T-helper 17 cell (primary cell): ENCODE results near the gene GABRD. TPM values are rescaled to one million over a fixed set of nuclear protein-coding genes. Genes with fewer than 3 reads are reported as not detected.

ENCODE experiments used
- ATAC-seq: fragments of 150-1000 bp; cut with Tn5 transposase; 2 replicates; pipeline ENCODE4 v1.10.0; 2021; ENCODE audit warnings: mild to moderate bottlenecking, moderate library complexity
- DNase-seq, 3 donors: peaks; one replicate each; pipeline versions ENCODE4 v3.0.0 to v3.0.0-alpha.2; 2020 to 2021
- H3K9me3 ChIP-seq: one replicate; pipeline ENCODE4 v1.7.0; 2013; ENCODE audit warnings: low read length, mild to moderate bottlenecking; ENCODE audit not compliant: control insufficient read depth, poor library complexity, severe bottlenecking
- H3K27ac Mint-ChIP-seq: one replicate; pipeline ENCODE4 v1.8.0; 2022; ENCODE audit warnings: mild to moderate bottlenecking, moderate library complexity, mixed read lengths
- H3K27me3 Mint-ChIP-seq: one replicate; pipeline ENCODE4 v1.8.0; 2022; ENCODE audit warnings: mixed read lengths
- H3K36me3 Mint-ChIP-seq: one replicate; pipeline ENCODE4 v1.8.0; 2022; ENCODE audit warnings: low read depth, mixed read lengths
- H3K4me1 Mint-ChIP-seq: one replicate; pipeline ENCODE4 v1.8.0; 2022; ENCODE audit warnings: mild to moderate bottlenecking, mixed read lengths
- H3K4me3 Mint-ChIP-seq: one replicate; pipeline ENCODE4 v1.8.0; 2022; ENCODE audit warnings: mild to moderate bottlenecking, moderate library complexity, mixed read lengths
- total RNA-seq, 4 donors: library from RNA in 2 of 4; stranded (reverse) in 2 of 4; gene quantifications; one replicate each; pipeline ENCODE4 v1.2.3 and lab custom pipeline; 2022 to 2026

Gene GABRD
- total RNA-seq, 2 donors from 2014 or later = 0.17 TPM; not detected in 1

DNA sequence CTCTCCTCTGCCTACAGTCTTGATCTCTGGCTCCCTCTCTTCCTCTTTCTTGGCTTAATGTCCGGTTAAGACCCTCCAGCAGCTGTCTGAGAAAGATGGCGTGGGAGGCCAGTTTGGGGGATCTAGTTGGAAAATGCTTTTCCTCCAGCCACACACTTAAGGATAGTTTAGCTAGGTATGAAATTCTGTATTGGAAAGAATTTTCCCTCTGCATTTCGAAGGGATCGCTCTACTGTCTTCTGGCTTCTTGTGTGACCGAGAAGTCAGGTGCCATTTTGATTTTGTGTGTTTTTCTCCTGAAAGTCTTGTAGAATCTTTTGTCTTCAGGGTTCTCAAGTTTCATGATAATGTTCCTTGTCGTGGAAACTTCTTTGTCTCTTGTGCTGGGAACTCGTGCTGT is 59.0 kb downstream of the GABRD start:
- H3K36me3 Mint-ChIP-seq = peaks cover 9% of the 10 kb centered on the region
- H3K9me3 ChIP-seq = peaks cover 3% of the 10 kb centered on the region
- H3K4me3 Mint-ChIP-seq = no peak overlapping the region
- H3K27me3 Mint-ChIP-seq = no peaks in the 10 kb centered on the region
- no peak overlapping the region for H3K27ac Mint-ChIP-seq
- DNase-seq (no peak), ATAC-seq (no peak)
- peaks cover 6% of the 10 kb centered on the region for H3K4me1 Mint-ChIP-seq

DNA sequence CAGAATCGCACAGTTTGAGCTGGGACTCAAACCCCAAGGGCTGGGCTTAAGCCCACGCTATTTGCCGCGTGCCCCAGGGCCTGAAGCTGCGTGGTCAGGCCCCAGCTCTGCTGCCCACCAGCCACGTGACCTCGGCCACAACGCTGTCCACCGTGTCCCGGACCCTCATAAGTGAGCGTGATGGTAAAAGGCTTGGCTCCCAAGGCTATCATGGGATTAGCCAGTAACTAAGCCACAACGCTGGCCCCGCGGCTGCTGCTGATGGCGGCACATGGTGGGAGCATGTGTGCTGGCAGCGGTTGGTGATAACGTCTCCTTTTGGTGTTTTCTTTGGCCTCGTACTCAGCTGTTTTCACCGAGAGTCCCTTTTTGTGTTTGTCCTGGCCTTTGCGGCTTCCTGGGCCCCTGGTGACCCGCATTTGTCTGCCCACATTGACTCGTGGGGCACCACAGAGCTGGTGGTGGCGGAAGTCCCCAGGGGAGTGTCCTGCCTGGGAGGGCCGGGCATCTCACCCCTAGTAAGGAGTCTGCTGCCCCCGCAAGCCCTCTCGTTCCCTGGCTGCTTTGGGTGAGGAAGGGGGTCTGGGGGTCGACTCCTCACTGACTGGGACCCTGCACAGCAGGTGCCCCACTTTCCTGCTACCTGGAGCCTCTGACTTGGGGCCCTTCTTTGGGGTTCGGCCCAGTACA is 60.4 kb downstream of the GABRD start:
- ATAC-seq = no peak
- H3K27ac Mint-ChIP-seq = no peak overlapping the region
- H3K36me3 Mint-ChIP-seq = peaks cover 9% of the 10 kb centered on the region
- no peak for DNase-seq
- no peaks in the 10 kb centered on the region for H3K27me3 Mint-ChIP-seq
- H3K4me1 Mint-ChIP-seq = peaks cover 3% of the 10 kb centered on the region
- peaks cover 3% of the 10 kb centered on the region for H3K9me3 ChIP-seq
- H3K4me3 Mint-ChIP-seq = no peak overlapping the region

GRCh38 chr1:2080140-2080539 is 61.0 kb downstream of the GABRD start:
- Mint-ChIP-seq H3K4me3 (no peak overlapping the region), H3K27ac (no peak overlapping the region), H3K4me1 (peaks cover 2% of the 10 kb centered on the region), H3K36me3 (peaks cover 6% of the 10 kb centered on the region), H3K27me3 (no peaks in the 10 kb centered on the region)
- no peak for DNase-seq
- no peak for ATAC-seq
- H3K9me3 ChIP-seq = peaks cover 3% of the 10 kb centered on the region

Other genes starting within 250 kb of the GABRD start
- gene NADK, start 240.9 kb upstream of the GABRD start, total RNA-seq = 10 to 100 TPM; 54.8 to 61.5 TPM
- gene GNB1, start 128.3 kb upstream of the GABRD start, total RNA-seq = 100 to 1,000 TPM; 236 to 255 TPM
- under 1 TPM; 0.35 to 0.55 TPM for gene CALML6, start 104.1 kb upstream of the GABRD start, total RNA-seq
- gene TMEM52, start 100.1 kb upstream of the GABRD start, total RNA-seq = under 1 TPM in 1 of 2 donors, not detected in 1; 0.52 TPM
- gene CFAP74, start 15.6 kb upstream of the GABRD start, total RNA-seq = not detected
- 10 to 100 TPM; 26.0 to 33.5 TPM for gene PRKCZ, start 31.1 kb downstream of the GABRD start, total RNA-seq
- gene FAAP20, start 175.4 kb downstream of the GABRD start, total RNA-seq = 10 to 100 TPM; 44.6 to 48.6 TPM
- gene SKI, start 209.0 kb downstream of the GABRD start, total RNA-seq = 100 to 1,000 TPM; 183 to 215 TPM